ENCODE measurements around the gene TRANK1. TPM values are rescaled to one million over a fixed set of nuclear protein-coding genes. Genes with fewer than 3 reads are reported as not detected.

Gene TRANK1
- total and polyA plus RNA-seq, 2 donors from 2014 or later = 1.2 to 21.4 TPM

DNA sequence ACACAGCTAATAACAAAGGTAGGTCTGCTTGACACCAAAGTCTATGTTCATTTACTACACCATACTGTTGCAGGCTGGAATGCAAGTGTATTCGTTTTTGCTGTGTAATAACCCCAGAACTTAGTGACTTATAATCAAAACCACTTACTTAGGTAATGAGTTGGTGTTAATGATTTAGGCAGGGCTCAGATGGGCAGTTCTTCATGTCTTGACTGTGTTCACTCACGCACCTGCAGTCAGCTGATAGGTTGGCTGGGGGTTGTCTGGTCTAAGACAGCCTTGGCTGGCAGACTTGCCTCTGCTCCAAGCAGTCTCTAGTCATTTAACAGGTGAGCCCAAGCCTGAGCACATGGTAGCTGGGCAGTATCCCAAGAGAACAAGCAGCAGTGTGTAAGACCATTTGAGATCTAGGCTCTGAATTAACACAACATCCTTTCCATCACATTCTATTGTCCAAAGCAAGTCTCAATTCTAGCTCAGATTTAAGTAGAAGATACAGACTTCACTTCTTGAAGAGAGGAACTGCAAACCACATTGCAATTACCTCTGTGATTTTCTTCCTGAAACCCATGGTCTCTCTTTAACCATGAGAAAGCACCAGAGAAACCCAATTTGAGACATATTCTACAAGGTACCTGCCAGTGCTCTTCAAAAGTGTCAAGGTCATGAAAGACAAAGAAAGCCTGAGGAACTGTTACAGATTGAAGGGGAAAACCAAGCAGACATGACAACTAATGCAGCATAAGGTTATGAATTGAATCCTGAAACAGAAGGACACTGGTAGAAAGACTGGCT lies 167.2 kb downstream of the TRANK1 start:
- H3K4me1 ChIP-seq (ENCODE audit: control insufficient read depth in 2 of 3, insufficient read depth in 2 of 3, low read depth in 1 of 3, low read length in 3 of 3) = no peaks in the 10 kb centered on the region
- no peaks in the 10 kb centered on the region for H3K36me3 ChIP-seq (ENCODE audit: control insufficient read depth in 2 of 3, insufficient read depth in 3 of 3, low read length in 3 of 3)
- no peak overlapping the region for H3K27ac ChIP-seq (ENCODE audit: low read depth in 2 of 2, low read length in 2 of 2)
- peak in 1 of 5 donors; percentile 15 for DNase-seq
- no peak for FAIRE-seq
- H3K9ac ChIP-seq (ENCODE audit: low read length in 3 of 3) = no peak overlapping the region
- intact Hi-C loops (cut with DNase I) = no loop called here
- H3K27me3 ChIP-seq (ENCODE audit: control insufficient read depth, insufficient read depth, low read length) = no peaks in the 10 kb centered on the region
- TF ChIP-seq, protein P1, sequence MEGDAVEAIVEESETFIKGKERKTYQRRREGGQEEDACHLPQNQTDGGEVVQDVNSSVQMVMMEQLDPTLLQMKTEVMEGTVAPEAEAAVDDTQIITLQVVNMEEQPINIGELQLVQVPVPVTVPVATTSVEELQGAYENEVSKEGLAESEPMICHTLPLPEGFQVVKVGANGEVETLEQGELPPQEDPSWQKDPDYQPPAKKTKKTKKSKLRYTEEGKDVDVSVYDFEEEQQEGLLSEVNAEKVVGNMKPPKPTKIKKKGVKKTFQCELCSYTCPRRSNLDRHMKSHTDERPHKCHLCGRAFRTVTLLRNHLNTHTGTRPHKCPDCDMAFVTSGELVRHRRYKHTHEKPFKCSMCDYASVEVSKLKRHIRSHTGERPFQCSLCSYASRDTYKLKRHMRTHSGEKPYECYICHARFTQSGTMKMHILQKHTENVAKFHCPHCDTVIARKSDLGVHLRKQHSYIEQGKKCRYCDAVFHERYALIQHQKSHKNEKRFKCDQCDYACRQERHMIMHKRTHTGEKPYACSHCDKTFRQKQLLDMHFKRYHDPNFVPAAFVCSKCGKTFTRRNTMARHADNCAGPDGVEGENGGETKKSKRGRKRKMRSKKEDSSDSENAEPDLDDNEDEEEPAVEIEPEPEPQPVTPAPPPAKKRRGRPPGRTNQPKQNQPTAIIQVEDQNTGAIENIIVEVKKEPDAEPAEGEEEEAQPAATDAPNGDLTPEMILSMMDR (IDR thresholded peaks at IDR 0.05; ENCODE audit: borderline replicate concordance, extremely low read depth, insufficient read depth) = no peak
- no peaks in the 10 kb centered on the region for H3K9me3 ChIP-seq (ENCODE audit: control insufficient read depth in 2 of 3, insufficient read depth in 1 of 3, low read length in 3 of 3)
- no peak overlapping the region for H3K4me3 ChIP-seq (ENCODE audit: low read length in 3 of 3)

Other genes with a start within 250 kb of the TRANK1 start
- not detected for gene DCLK3, start 180.5 kb downstream of the TRANK1 start, total RNA-seq
- gene DCLK3, start 180.5 kb downstream of the TRANK1 start, polyA plus RNA-seq (ENCODE audit: insufficient read depth, low read depth, low replicate concordance) = not detected
- gene EPM2AIP1, start 48.1 kb upstream of the TRANK1 start, total RNA-seq = 26.5 TPM
- gene EPM2AIP1, start 48.1 kb upstream of the TRANK1 start, polyA plus RNA-seq (ENCODE audit: insufficient read depth, low read depth, low replicate concordance) = 7.4 TPM
- gene MLH1, start 48.5 kb upstream of the TRANK1 start, total RNA-seq = 29.2 TPM
- 22.9 TPM for gene MLH1, start 48.5 kb upstream of the TRANK1 start, polyA plus RNA-seq (ENCODE audit: insufficient read depth, low read depth, low replicate concordance)
- 61.4 TPM for gene LRRFIP2, start 229.5 kb upstream of the TRANK1 start, total RNA-seq
- 26.1 TPM for gene LRRFIP2, start 229.5 kb upstream of the TRANK1 start, polyA plus RNA-seq (ENCODE audit: insufficient read depth, low read depth, low replicate concordance)